ENCODE measurements around the gene PON1.

PON1 gene

DNA sequence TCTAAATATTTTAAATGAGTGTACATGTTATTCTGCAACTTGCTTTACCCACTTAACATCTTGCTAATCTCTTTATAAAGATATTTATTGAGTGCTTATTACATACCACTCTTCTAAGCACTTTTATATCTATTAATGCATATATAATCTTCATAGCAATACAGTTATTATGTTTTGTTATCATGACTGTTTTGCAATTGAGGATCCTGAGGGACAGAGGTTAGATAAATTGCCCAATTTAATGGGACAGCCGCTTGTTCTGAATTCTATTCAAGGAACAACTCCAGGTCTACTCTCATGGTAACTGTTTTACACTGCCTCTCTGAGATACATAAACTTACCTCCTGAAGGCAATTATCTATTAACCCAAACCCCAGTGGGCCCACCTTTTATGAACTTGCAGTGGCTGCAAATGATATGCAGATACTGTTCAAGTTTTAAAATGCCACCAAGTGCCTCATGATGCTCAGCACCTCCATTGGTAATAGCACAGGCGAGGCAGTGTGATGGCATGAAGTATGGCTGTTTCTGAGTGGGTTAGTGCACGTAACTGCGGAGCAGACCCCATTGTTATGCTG, 60.5 kb downstream of the PON1 start:
- TF ChIP-seq, protein P1, sequence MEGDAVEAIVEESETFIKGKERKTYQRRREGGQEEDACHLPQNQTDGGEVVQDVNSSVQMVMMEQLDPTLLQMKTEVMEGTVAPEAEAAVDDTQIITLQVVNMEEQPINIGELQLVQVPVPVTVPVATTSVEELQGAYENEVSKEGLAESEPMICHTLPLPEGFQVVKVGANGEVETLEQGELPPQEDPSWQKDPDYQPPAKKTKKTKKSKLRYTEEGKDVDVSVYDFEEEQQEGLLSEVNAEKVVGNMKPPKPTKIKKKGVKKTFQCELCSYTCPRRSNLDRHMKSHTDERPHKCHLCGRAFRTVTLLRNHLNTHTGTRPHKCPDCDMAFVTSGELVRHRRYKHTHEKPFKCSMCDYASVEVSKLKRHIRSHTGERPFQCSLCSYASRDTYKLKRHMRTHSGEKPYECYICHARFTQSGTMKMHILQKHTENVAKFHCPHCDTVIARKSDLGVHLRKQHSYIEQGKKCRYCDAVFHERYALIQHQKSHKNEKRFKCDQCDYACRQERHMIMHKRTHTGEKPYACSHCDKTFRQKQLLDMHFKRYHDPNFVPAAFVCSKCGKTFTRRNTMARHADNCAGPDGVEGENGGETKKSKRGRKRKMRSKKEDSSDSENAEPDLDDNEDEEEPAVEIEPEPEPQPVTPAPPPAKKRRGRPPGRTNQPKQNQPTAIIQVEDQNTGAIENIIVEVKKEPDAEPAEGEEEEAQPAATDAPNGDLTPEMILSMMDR (IDR thresholded peaks at IDR 0.05; ENCODE audit: low read depth, low read length) = no peak
- no peak overlapping the region for H3K4me3 ChIP-seq (ENCODE audit: low read depth, low read length)
- in situ Hi-C loops (cut with HindIII; ENCODE audit: low sequenced_read_pairs) = no loop called here
- DNase-seq (ENCODE audit: low read depth, low spot score) = no peak

DNA sequence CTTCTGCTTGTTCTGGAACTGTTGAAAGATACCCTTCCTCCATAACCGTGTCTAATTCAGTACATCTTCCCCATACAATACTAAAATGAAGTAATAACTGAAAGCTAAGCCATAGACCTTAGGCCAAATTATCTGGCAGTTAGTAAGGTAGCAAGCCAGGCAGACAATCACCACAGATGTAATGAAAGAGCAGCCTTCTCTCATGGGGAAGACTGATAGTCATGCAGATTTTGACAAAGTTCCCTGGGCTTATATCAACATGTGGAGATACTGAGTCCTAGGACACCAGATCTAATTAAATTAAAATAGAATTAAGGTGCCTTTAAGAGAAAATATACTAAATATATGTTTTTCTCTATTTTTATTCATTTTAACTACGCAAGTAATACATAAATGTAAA, 61.5 kb downstream of the PON1 start:
- DNase-seq (ENCODE audit: low read depth, low spot score) = no peak
- TF ChIP-seq, protein P1 (IDR thresholded peaks at IDR 0.05; ENCODE audit: low read depth, low read length) = no peak
- in situ Hi-C loops (cut with HindIII; ENCODE audit: low sequenced_read_pairs) = no loop called here
- no peak overlapping the region for H3K4me3 ChIP-seq (ENCODE audit: low read depth, low read length)

DNA sequence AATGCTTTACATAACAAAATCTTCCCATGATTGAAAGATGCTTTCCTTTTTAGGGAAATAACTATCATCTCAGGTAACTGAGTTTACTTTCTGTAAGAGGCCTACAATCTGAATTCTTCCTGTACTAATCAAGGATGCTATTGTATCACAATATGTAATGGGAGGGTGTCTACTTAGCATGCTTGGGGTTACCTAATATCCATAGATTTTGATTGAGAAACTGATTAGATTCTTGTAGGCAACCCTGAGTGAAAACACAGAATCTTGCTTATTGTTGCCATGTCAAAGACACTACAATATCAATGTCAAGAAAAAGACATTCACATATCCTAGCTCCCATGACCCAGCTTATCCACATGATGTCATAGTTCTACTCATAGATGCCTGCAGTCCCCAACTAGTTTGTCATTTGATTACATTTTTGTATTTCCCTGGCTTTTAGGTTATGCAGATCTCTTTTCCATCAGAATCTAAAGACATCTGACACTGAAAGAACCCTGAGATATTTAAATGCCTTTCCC, 62.4 kb downstream of the PON1 start:
- TF ChIP-seq, protein P1 (IDR thresholded peaks at IDR 0.05; ENCODE audit: low read depth, low read length) = no peak
- no peak overlapping the region for H3K4me3 ChIP-seq (ENCODE audit: low read depth, low read length)

DNA sequence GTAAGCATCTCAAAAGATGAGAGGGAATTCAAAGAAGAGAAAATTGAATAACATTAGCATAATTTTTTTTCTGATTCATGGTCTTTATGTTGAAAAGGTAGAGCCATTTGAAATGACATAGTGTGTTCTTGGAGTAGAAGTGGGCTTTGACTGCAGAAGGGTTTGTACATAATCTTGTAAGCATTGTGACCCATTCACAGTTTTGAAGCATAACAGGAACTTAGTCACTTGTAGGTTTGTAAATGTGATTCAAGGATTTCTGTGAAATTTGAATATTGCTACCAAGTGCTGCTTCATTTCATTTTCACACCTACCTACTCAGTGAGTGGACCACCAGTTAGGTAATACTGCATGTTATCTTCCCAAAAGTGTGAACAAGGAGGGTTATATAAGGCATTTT, 68.6 kb downstream of the PON1 start:
- TF ChIP-seq, protein P1 (IDR thresholded peaks at IDR 0.05; ENCODE audit: low read depth, low read length) = no peak
- in situ Hi-C loops (cut with HindIII; ENCODE audit: low sequenced_read_pairs) = no loop called here
- H3K4me3 ChIP-seq (ENCODE audit: low read depth, low read length) = no peak overlapping the region
- no peak for DNase-seq (ENCODE audit: low read depth, low spot score)

More for the DNA sequence above, 62.4 kb downstream of the PON1 start:
- no peak for DNase-seq (ENCODE audit: low read depth, low spot score)
- in situ Hi-C loops (cut with HindIII; ENCODE audit: low sequenced_read_pairs) = no loop called here

DNA sequence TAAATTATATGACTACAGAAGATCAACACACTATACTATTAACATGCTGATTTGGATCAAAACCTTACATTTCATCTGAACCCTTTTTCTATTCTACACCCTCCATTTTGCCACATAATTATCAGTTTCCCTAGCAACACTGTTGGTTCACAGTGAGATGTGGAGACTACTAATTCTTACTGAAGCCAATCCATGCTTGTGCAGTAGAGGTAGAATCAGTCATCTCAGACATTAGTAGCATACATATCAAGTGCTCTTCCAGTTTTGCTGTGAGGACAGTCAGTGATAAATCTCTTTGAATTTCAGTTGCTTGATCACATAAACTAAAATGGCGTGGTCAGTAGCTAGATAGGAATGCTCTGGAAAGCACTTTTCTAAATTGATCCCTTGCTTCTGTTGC, 70.3 kb downstream of the PON1 start:
- no peak for DNase-seq (ENCODE audit: low read depth, low spot score)
- TF ChIP-seq, protein P1 (IDR thresholded peaks at IDR 0.05; ENCODE audit: low read depth, low read length) = no peak
- H3K4me3 ChIP-seq (ENCODE audit: low read depth, low read length) = no peak overlapping the region
- in situ Hi-C loops (cut with HindIII; ENCODE audit: low sequenced_read_pairs) = no loop called here

DNA sequence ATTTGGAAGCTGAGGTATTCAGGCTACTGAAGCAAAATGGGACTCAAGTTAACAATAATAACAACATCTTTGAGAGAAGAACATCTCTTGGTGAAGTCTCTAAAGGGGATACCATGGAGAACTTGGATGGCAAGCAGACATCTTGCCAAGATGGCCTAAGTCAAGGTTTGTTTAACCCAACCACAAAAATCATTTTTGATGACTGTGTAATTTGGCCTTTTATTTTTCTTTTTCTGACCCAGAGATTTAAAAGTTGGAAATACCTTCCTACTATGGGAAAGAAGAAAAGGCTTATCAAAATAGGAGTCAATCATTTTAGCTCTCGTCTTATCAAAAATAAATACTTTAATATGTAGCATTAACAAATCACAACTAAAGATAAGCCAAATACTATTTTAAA, 72.4 kb downstream of the PON1 start:
- no peak for DNase-seq (ENCODE audit: low read depth, low spot score)
- no peak overlapping the region for H3K4me3 ChIP-seq (ENCODE audit: low read depth, low read length)
- TF ChIP-seq, protein P1 (IDR thresholded peaks at IDR 0.05; ENCODE audit: low read depth, low read length) = no peak
- in situ Hi-C loops (cut with HindIII; ENCODE audit: low sequenced_read_pairs) = no loop called here

All from astrocyte of the spinal cord (primary cell).